ENCODE data around the gene NDUFA3.

Gene NDUFA3

GRCh38 chr19:54121259-54121658 is 18.6 kb downstream of the NDUFA3 start:
- H3K4me3 Mint-ChIP-seq = no peak overlapping the region
- H3K27ac Mint-ChIP-seq = no peak overlapping the region
- H3K27me3 Mint-ChIP-seq = no peaks in the 10 kb centered on the region
- DNase-seq = no peak
- H3K9me3 Mint-ChIP-seq = no peaks in the 10 kb centered on the region
- peaks cover 62% of the 10 kb centered on the region for H3K36me3 Mint-ChIP-seq (ENCODE audit: insufficient read depth)
- no peak for ATAC-seq (replicated peaks)
- H3K4me1 Mint-ChIP-seq (ENCODE audit: low read depth in 2 of 2) = peaks cover 7 to 11% of the 10 kb centered on the region in 2 donors

- Mint-ChIP-seq H3K36me3 (ENCODE audit: insufficient read depth) (peaks cover 62% of the 10 kb centered on the region), H3K4me3 (no peak overlapping the region), H3K9me3 (no peaks in the 10 kb centered on the region), H3K27ac (no peak overlapping the region), H3K4me1 (ENCODE audit: low read depth in 2 of 2) (no peaks in the 10 kb centered on the region), H3K27me3 (no peaks in the 10 kb centered on the region)
- ATAC-seq (replicated peaks) (no peak), DNase-seq (no peak)
These were observed 21.0 kb downstream of the NDUFA3 start for GRCh38 chr19:54123682-54124081.

- DNase-seq (no peak), ATAC-seq (replicated peaks) (no peak)
- Mint-ChIP-seq H3K4me3 (no peak overlapping the region), H3K36me3 (ENCODE audit: insufficient read depth) (peaks cover 62% of the 10 kb centered on the region), H3K9me3 (no peaks in the 10 kb centered on the region), H3K27me3 (no peaks in the 10 kb centered on the region), H3K4me1 (ENCODE audit: low read depth in 2 of 2) (no peaks in the 10 kb centered on the region), H3K27ac (no peak overlapping the region)
These were observed 21.7 kb downstream of the NDUFA3 start for GRCh38 chr19:54124393-54124792.

- peaks cover 48% of the 10 kb centered on the region for H3K36me3 Mint-ChIP-seq (ENCODE audit: insufficient read depth)
- DNase-seq = no peak
These were observed 23.1 kb downstream of the NDUFA3 start for GRCh38 chr19:54125713-54126112.

GRCh38 chr19:54127688-54128440 is 25.2 kb downstream of the NDUFA3 start:
- Mint-ChIP-seq H3K27ac (no peak overlapping the region), H3K4me1 (ENCODE audit: low read depth in 2 of 2) (no peaks in the 10 kb centered on the region), H3K27me3 (no peaks in the 10 kb centered on the region), H3K9me3 (no peaks in the 10 kb centered on the region), H3K36me3 (ENCODE audit: insufficient read depth) (peaks cover 41% of the 10 kb centered on the region), H3K4me3 (no peak overlapping the region)
- ATAC-seq (replicated peaks) (no peak), DNase-seq (no peak)

More at GRCh38 chr19:54125713-54126112, 23.1 kb downstream of the NDUFA3 start:
- Mint-ChIP-seq H3K4me1 (ENCODE audit: low read depth in 2 of 2) (no peaks in the 10 kb centered on the region), H3K27ac (peak overlapping the region in 1 of 2 donors; percentile 72), H3K9me3 (no peaks in the 10 kb centered on the region), H3K4me3 (no peak overlapping the region), H3K27me3 (no peaks in the 10 kb centered on the region)
- no peak for ATAC-seq (replicated peaks)

GRCh38 chr19:54128441-54128725 is 25.7 kb downstream of the NDUFA3 start:
- DNase-seq (no peak), ATAC-seq (replicated peaks) (no peak)
- Mint-ChIP-seq H3K36me3 (ENCODE audit: insufficient read depth) (peaks cover 40% of the 10 kb centered on the region), H3K27ac (no peak overlapping the region), H3K4me1 (ENCODE audit: low read depth in 2 of 2) (no peaks in the 10 kb centered on the region), H3K4me3 (no peak overlapping the region), H3K9me3 (no peaks in the 10 kb centered on the region), H3K27me3 (no peaks in the 10 kb centered on the region)

- Mint-ChIP-seq H3K36me3 (ENCODE audit: insufficient read depth) (peaks cover 38% of the 10 kb centered on the region), H3K4me1 (ENCODE audit: low read depth in 2 of 2) (no peaks in the 10 kb centered on the region), H3K27ac (no peak overlapping the region), H3K4me3 (no peak overlapping the region), H3K27me3 (no peaks in the 10 kb centered on the region), H3K9me3 (no peaks in the 10 kb centered on the region)
- ATAC-seq (replicated peaks) = no peak
- DNase-seq = no peak
These were observed 26.4 kb downstream of the NDUFA3 start for GRCh38 chr19:54128796-54129616.

- Mint-ChIP-seq H3K27me3 (no peaks in the 10 kb centered on the region), H3K9me3 (no peaks in the 10 kb centered on the region), H3K4me3 (no peak overlapping the region), H3K27ac (no peak overlapping the region), H3K36me3 (ENCODE audit: insufficient read depth) (peaks cover 32% of the 10 kb centered on the region), H3K4me1 (ENCODE audit: low read depth in 2 of 2) (peaks cover 5% of the 10 kb centered on the region in 2 donors)
- ATAC-seq (replicated peaks) = no peak
- no peak for DNase-seq
These were observed 27.0 kb downstream of the NDUFA3 start for GRCh38 chr19:54129617-54129996.

GRCh38 chr19:54133312-54133956 is 30.8 kb downstream of the NDUFA3 start:
- H3K9me3 Mint-ChIP-seq = no peaks in the 10 kb centered on the region
- H3K4me3 Mint-ChIP-seq = peak overlapping the region in 1 of 2 donors; percentile 8
- DNase-seq = no peak
- peaks cover 15 to 16% of the 10 kb centered on the region in 2 donors for H3K4me1 Mint-ChIP-seq (ENCODE audit: low read depth in 2 of 2)
- H3K36me3 Mint-ChIP-seq (ENCODE audit: insufficient read depth) = peaks cover 24% of the 10 kb centered on the region
- peak overlapping the region in 1 of 2 donors; percentile 90 for H3K27ac Mint-ChIP-seq
- no peaks in the 10 kb centered on the region for H3K27me3 Mint-ChIP-seq
- ATAC-seq (replicated peaks) = no peak

- H3K4me1 Mint-ChIP-seq (ENCODE audit: low read depth in 2 of 2) = peaks cover 21 to 22% of the 10 kb centered on the region in 2 donors
- H3K27ac Mint-ChIP-seq = peak overlapping the region; percentile 89 to 90
- no peak overlapping the region for H3K4me3 Mint-ChIP-seq
- ATAC-seq (replicated peaks) (no peak), DNase-seq (no peak)
- peaks cover 28% of the 10 kb centered on the region for H3K36me3 Mint-ChIP-seq (ENCODE audit: insufficient read depth)
- no peaks in the 10 kb centered on the region for H3K9me3 Mint-ChIP-seq
- no peaks in the 10 kb centered on the region for H3K27me3 Mint-ChIP-seq
These were observed 31.4 kb downstream of the NDUFA3 start for GRCh38 chr19:54133957-54134590.

- H3K27ac Mint-ChIP-seq = peak overlapping the region in 1 of 2 donors; percentile 98
- H3K36me3 Mint-ChIP-seq (ENCODE audit: insufficient read depth) = peaks cover 37% of the 10 kb centered on the region
These were observed 33.6 kb downstream of the NDUFA3 start for GRCh38 chr19:54136086-54136863.

GRCh38 chr19:54136864-54137698 is 34.4 kb downstream of the NDUFA3 start:
- ATAC-seq (replicated peaks) = peak; percentile 77
- H3K4me3 Mint-ChIP-seq = peak overlapping the region; percentile 86 to 95
- H3K36me3 Mint-ChIP-seq (ENCODE audit: insufficient read depth) = peaks cover 40% of the 10 kb centered on the region
- H3K27ac Mint-ChIP-seq = peak overlapping the region; percentile 89 to 98
- peak; percentile 97 to 99 (median 98) for DNase-seq
- no peaks in the 10 kb centered on the region for H3K9me3 Mint-ChIP-seq
- H3K4me1 Mint-ChIP-seq (ENCODE audit: low read depth in 2 of 2) = peaks cover 41 to 42% of the 10 kb centered on the region in 2 donors
- no peaks in the 10 kb centered on the region for H3K27me3 Mint-ChIP-seq

More at GRCh38 chr19:54136086-54136863, 33.6 kb downstream of the NDUFA3 start:
- no peak for ATAC-seq (replicated peaks)
- peak overlapping the region; percentile 86 to 95 for H3K4me3 Mint-ChIP-seq
- peaks cover 37 to 39% of the 10 kb centered on the region in 2 donors for H3K4me1 Mint-ChIP-seq (ENCODE audit: low read depth in 2 of 2)
- H3K9me3 Mint-ChIP-seq = no peaks in the 10 kb centered on the region
- no peak for DNase-seq
- H3K27me3 Mint-ChIP-seq = no peaks in the 10 kb centered on the region
